Smooth muscle cell (in vitro differentiated cells): ENCODE data around the gene GNAO1. TPM values are rescaled to one million over a fixed set of nuclear protein-coding genes. Genes with fewer than 3 reads are reported as not detected.

Experiments
- DNase-seq: peaks from one replicate; lab custom pipeline; 2025; ENCODE audit not compliant: unreplicated experiment; lab: John Stamatoyannopoulos, UW
- H2AFZ ChIP-seq: fragments of 200-600 bp; sonication (generic); 2 replicates; pipeline ENCODE4 v1.6.0; 2016; ENCODE audit warnings: antibody characterized with exemption, low read depth, mild to moderate bottlenecking
- H3F3A ChIP-seq: fragments of 200-600 bp; sonication (generic); 2 replicates; pipeline ENCODE4 v1.6.0; 2017; ENCODE audit warnings: antibody characterized with exemption, low read depth
- H3K27ac ChIP-seq: fragments of 200-600 bp; sonication (generic); 2 replicates; pipeline ENCODE4 v1.5.1; 2016; ENCODE audit warnings: low read depth, mild to moderate bottlenecking
- H3K27me3 ChIP-seq: fragments of 200-600 bp; sonication (generic); 2 replicates; pipeline ENCODE4 v1.6.1; 2016; ENCODE audit warnings: low read depth, mild to moderate bottlenecking
- H3K36me3 ChIP-seq: fragments of 200-600 bp; sonication (generic); 2 replicates; pipeline ENCODE4 v1.5.1; 2016; ENCODE audit warnings: low read depth
- H3K4me1 ChIP-seq: fragments of 200-600 bp; sonication (generic); 2 replicates; pipeline ENCODE4 v1.5.1; 2016; ENCODE audit warnings: low read depth
- H3K4me2 ChIP-seq: fragments of 200-600 bp; sonication (generic); 2 replicates; pipeline ENCODE4 v1.6.0; 2016; ENCODE audit warnings: mild to moderate bottlenecking
- H3K4me3 ChIP-seq: fragments of 200-600 bp; sonication (generic); 2 replicates; pipeline ENCODE4 v1.5.1; 2016; ENCODE audit warnings: mild to moderate bottlenecking
- H3K79me2 ChIP-seq: fragments of 200-600 bp; sonication (generic); 2 replicates; pipeline ENCODE4 v1.6.0; 2016; ENCODE audit warnings: low read depth, mild to moderate bottlenecking
- H3K9ac ChIP-seq: fragments of 200-600 bp; sonication (generic); 2 replicates; pipeline ENCODE4 v1.6.0; 2016; ENCODE audit warnings: low read depth
- H3K9me3 ChIP-seq: fragments of 200-600 bp; sonication (generic); replicated peaks from 2 replicates; pipeline ENCODE4 v1.5.1; 2016; ENCODE audit warnings: low read depth
- H4K20me1 ChIP-seq: fragments of 200-600 bp; sonication (generic); 2 replicates; pipeline ENCODE4 v1.6.0; 2016; ENCODE audit warnings: low read depth
- WGBS: methylation state at CpG from one replicate; pipeline ENCODE4 v1.1.7; 2016; ENCODE audit warnings: low lambda C conversion rate; 5-methylcytosine and 5-hydroxymethylcytosine counted together
- polyA plus RNA-seq: library from polyadenylated mRNA; unstranded; fragments of >200 nt; fragmentation: Nextera tagmentation; extraction: Ambion mirVana; gene quantifications from 2 replicates; pipeline ENCODE4 v1.2.1, GENCODE V29; 2016
- total RNA-seq: library from RNA; depleted of rRNA; stranded (reverse); fragments of >200 nt; gene quantifications from 2 replicates; pipeline ENCODE4 v1.2.3, GENCODE V29; 2014
- TF ChIP-seq, protein P1 (sequence below): fragments of 200-600 bp; sonication (generic); IDR thresholded peaks from 2 replicates; pipeline ENCODE4 v1.5.1; 2017; ENCODE audit warnings: borderline replicate concordance, mild to moderate bottlenecking, antibody characterized with exemption; ENCODE audit not compliant: insufficient read depth, poor library complexity, severe bottlenecking

GNAO1 gene
- total and polyA plus RNA-seq, 2 experiments from 2014 or later: 1.7 to 3.7 TPM

DNA sequence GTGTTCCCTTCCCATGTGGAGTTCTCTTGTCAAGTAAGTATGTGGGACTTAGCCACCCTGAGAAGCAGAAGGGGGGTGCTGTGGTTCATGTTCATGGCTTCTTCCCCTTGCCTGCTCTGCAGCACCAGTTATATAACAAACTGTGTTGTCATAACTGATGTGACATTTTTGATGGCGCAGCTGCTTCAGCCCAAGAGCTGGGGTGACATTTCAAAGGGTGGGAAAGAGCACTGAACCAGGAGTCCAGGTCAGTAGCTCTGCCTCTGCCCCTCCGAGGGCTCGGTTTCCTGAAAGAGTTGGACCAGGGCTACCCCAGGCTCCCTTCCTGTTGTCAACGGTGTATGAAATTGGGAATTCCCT, 7.4 kb downstream of the GNAO1 start:
- H3K4me2 ChIP-seq: no peak overlapping the region
- WGBS: 93% methylated on average over 4 of the region's 4 CpGs
- H3K9me3 ChIP-seq: no peaks in the 10 kb centered on the region
- no peak overlapping the region for H3K27ac ChIP-seq
- no peak overlapping the region for H3K4me3 ChIP-seq
- peaks cover 7% of the 10 kb centered on the region for H3K4me1 ChIP-seq
- H3K36me3 ChIP-seq: no peaks in the 10 kb centered on the region
- no peak overlapping the region for H3K9ac ChIP-seq
- H3F3A ChIP-seq: no peaks in the 10 kb centered on the region
- H3K27me3 ChIP-seq: peaks cover 57% of the 10 kb centered on the region
- H3K79me2 ChIP-seq: no peaks in the 10 kb centered on the region
- H2AFZ ChIP-seq: no peak overlapping the region
- TF ChIP-seq, protein P1, sequence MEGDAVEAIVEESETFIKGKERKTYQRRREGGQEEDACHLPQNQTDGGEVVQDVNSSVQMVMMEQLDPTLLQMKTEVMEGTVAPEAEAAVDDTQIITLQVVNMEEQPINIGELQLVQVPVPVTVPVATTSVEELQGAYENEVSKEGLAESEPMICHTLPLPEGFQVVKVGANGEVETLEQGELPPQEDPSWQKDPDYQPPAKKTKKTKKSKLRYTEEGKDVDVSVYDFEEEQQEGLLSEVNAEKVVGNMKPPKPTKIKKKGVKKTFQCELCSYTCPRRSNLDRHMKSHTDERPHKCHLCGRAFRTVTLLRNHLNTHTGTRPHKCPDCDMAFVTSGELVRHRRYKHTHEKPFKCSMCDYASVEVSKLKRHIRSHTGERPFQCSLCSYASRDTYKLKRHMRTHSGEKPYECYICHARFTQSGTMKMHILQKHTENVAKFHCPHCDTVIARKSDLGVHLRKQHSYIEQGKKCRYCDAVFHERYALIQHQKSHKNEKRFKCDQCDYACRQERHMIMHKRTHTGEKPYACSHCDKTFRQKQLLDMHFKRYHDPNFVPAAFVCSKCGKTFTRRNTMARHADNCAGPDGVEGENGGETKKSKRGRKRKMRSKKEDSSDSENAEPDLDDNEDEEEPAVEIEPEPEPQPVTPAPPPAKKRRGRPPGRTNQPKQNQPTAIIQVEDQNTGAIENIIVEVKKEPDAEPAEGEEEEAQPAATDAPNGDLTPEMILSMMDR: no peak
- H4K20me1 ChIP-seq: no peaks in the 10 kb centered on the region
- DNase-seq: no peak

DNA sequence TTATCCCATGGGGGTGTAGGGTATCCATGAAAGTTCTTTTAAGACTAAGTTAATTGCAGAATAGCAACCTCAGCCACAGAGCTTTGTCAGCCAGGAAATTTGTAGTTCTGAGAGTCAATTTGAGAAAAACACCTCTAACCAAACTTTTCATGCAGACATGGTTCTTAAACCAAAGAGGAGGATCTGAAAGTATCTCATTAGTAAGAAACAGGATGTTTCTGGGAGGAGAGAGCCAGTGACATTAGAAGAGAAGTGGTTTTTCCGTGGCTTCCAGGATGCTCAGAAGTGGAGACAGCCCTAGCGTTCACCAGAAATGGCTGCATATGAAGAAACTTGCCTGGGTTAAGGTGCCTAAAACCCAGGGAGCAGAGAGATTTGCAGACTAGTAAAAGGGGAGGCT, 7.9 kb downstream of the GNAO1 start:
- no peak overlapping the region for H3K27ac ChIP-seq
- H3K4me3 ChIP-seq: no peak overlapping the region
- H3K36me3 ChIP-seq: no peaks in the 10 kb centered on the region
- no peak for DNase-seq
- no peaks in the 10 kb centered on the region for H3F3A ChIP-seq
- H4K20me1 ChIP-seq: no peaks in the 10 kb centered on the region
- H3K9me3 ChIP-seq: no peaks in the 10 kb centered on the region
- no peak overlapping the region for H3K9ac ChIP-seq
- H2AFZ ChIP-seq: no peak overlapping the region
- H3K4me2 ChIP-seq: no peak overlapping the region
- H3K79me2 ChIP-seq: no peaks in the 10 kb centered on the region
- H3K27me3 ChIP-seq: peaks cover 53% of the 10 kb centered on the region
- TF ChIP-seq, protein P1: no peak
- 91% methylated on average over 2 of the region's 2 CpGs for WGBS
- H3K4me1 ChIP-seq: peaks cover 4% of the 10 kb centered on the region

DNA sequence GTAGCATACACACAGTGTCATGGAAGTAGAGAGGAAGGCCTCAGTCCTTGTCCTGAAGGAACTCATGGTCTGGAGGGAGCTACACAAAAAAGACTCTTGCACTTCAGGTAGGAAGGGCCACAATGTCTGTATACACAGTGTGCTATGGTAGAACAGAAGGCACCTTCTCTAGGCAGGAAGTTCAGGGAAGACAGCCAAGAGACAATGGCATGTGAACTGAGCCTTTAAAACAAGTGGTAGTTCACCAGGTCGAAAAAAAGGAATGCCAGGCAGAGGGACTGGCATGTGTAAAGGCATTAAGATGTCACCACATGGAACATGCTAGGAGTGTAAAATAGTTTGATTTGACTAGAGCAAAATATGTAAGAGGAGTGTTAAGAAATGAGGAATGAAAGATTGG, 9.7 kb downstream of the GNAO1 start:
- Histone ChIP-seq H3K79me2 (no peaks in the 10 kb centered on the region), H3K4me1 (no peaks in the 10 kb centered on the region), H3K36me3 (no peaks in the 10 kb centered on the region), H3K9ac (no peak overlapping the region), H3K27ac (no peak overlapping the region), H2AFZ (no peak overlapping the region), H3K27me3 (peaks cover 38% of the 10 kb centered on the region), H3F3A (no peaks in the 10 kb centered on the region), H4K20me1 (no peaks in the 10 kb centered on the region), H3K9me3 (no peaks in the 10 kb centered on the region), H3K4me3 (no peak overlapping the region), H3K4me2 (no peak overlapping the region)
- TF ChIP-seq, protein P1: no peak
- DNase-seq: no peak
- 79% methylated on average over 1 of the region's 1 CpG for WGBS

DNA sequence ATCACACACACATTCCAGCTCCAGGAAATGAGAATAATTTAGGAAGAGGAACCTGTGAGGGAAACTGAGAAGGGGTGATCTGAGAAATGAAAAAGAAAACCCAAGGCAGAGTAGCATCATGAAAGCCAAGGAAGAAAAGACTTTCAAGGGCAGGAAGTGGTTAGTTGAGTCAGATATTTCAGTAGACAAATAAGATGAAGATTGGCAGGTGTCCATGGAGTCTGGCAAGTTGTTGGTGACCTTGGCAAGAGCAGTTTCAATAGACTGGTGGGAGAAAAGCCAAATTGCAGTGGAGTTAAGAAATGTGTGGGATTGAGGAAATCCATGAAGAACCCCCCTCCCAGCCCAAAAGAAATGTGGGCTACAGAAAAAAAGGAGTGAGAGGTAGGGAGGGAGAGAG, 10.7 kb downstream of the GNAO1 start:
- H3K27me3 ChIP-seq: peaks cover 32% of the 10 kb centered on the region
- H3K79me2 ChIP-seq: no peaks in the 10 kb centered on the region
- no peak overlapping the region for H3K4me3 ChIP-seq
- no peak overlapping the region for H3K27ac ChIP-seq
- H3K4me1 ChIP-seq: no peaks in the 10 kb centered on the region
- DNase-seq: no peak
- no peak overlapping the region for H2AFZ ChIP-seq
- H3K36me3 ChIP-seq: no peaks in the 10 kb centered on the region
- no peak overlapping the region for H3K9ac ChIP-seq
- TF ChIP-seq, protein P1: no peak
- H3K4me2 ChIP-seq: no peak overlapping the region
- H3K9me3 ChIP-seq: no peaks in the 10 kb centered on the region
- H3F3A ChIP-seq: no peaks in the 10 kb centered on the region
- no peaks in the 10 kb centered on the region for H4K20me1 ChIP-seq
